ENCODE data around the gene IPO9. TPM values are rescaled to one million over a fixed set of nuclear protein-coding genes. Genes with fewer than 3 reads are reported as not detected.
"Not testable (repeated sequence)": the region's sequence is repeated elsewhere in the genome, so short reads cannot be mapped to it uniquely, and the experiment has no call there.

The IPO9 gene
- total RNA-seq, 1 experiment from 2014 or later, result 38.9 TPM

DNA sequence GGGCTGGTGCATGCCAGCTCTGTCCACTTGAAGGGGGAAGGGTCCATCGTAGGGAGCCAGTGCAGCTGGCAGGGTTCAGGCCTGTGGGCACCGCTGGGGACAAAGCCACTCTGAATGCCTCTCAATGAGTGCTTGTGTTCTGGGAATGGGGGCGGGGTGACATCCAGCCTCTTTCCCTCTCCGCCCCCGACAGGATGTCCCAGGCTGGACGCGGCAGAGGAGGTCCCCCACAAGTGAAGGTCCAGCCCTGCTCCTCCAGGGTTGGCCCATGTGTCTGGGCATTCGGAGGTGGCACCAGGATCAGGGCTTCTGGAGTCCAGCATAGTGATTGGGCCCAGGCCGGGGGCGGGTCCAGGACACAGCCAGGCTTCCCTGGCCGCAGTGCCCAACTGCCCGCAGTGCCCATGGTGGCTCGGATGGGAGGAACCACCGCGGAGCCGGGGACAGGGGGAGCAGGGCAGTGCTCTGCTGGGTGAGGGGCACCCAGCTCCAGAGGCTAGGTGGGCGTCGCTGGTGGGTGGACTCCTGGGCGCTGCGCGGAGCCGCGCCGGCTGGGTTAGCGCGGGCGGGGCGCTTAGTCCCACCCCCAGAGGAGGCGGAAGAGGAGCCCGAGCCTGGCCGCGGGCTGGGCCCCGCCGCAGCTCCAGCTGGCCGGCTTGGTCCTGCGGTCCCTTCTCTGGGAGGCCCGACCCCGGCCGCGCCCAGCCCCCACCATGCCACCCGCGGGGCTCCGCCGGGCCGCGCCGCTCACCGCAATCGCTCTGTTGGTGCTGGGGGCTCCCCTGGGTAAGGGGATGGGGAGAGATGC is 59.5 kb downstream of the IPO9 start, which contains the start of gene SHISA4:
Gene SHISA4 (plus strand): TSS at position 617 of the 808 bp plus-strand sequence. CDS start 97 bp downstream, at position 714.
- DNase-seq (ENCODE audit: low read depth), result peak; percentile 78

DNA sequence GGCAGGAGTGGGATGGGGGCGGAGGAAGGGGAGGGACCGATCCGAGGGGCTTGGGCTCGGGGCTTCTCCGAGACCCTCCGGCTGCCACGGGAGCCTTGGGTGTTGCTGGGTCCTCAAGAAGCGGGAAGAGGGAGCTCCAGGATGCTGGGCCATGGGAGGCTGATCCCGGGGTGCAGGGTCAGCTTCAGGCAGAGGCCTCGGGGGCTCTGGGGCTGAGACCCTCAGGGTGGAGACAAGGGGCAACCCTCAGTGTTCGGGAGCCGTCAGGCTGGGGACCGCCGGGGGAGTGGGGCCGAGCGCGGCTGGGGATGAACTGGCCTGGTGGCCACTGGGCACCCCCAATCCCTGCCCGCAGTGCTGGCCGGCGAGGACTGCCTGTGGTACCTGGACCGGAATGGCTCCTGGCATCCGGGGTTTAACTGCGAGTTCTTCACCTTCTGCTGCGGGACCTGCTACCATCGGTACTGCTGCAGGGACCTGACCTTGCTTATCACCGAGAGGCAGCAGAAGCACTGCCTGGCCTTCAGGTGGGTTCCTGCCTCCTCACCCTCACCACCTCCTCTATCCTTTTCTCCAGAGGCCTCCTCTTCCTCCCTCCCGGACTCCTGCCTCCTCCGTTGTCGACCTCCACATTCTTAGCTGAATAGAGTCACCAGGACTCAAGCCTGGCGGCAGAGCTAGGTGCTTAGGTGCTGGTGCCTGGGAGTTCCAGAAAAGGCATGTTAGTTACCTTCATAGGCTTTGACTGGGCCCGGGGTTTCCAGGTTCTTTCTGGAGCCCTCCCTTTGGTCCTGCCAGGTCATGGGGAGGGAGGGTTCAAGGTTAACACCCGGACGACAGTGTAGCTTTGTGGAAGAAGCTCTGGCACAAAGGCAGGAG is 60.4 kb downstream of the IPO9 start:
- DNase-seq (ENCODE audit: low read depth), result no peak

DNA sequence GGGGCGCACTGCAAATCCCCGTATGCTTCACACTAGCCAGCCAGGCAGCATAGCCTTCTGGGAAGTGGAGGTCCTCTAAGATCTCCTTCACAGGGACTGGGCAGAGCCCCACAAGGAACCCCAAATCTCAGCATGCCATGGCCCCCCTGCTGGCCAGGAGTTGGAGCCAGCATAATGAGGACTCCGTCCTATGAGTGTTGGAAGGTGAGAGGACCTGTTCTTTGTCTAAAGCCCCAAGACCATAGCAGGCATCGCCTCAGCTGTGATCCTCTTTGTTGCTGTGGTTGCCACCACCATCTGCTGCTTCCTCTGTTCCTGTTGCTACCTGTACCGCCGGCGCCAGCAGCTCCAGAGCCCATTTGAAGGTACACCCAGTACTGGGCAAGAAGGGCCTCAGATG is 61.3 kb downstream of the IPO9 start:
- DNase-seq (ENCODE audit: low read depth), result no peak

DNA sequence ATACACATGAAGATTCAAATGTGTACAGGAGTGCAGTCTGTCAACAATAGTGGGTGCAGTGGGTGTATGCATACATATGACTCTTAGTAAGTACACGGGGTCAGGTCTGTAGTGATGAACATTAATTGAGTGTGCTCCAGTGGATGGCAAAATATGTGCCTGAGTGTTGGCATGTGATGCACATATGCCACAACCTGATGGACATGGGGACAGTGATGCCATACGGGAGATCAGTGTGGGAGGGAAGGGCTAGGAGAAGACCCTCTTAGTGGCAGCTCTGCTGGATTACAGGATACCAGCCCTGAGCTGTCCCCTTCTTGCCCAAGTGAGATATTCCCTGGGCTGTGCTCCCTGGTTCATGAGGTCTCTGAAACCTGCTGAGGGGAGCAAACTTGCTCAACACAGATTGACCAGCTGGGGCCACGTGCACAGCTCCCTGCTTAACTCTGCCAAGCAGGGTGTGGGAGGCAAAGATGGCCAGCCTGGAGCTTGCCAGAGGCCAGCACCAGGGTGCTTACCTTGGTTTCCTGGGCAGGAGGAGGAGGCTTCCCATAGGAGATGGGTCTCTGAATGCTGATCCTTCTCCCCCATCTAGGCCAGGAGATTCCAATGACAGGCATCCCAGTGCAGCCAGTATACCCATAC is 62.0 kb downstream of the IPO9 start:
- no peak for DNase-seq (ENCODE audit: low read depth)

DNA sequence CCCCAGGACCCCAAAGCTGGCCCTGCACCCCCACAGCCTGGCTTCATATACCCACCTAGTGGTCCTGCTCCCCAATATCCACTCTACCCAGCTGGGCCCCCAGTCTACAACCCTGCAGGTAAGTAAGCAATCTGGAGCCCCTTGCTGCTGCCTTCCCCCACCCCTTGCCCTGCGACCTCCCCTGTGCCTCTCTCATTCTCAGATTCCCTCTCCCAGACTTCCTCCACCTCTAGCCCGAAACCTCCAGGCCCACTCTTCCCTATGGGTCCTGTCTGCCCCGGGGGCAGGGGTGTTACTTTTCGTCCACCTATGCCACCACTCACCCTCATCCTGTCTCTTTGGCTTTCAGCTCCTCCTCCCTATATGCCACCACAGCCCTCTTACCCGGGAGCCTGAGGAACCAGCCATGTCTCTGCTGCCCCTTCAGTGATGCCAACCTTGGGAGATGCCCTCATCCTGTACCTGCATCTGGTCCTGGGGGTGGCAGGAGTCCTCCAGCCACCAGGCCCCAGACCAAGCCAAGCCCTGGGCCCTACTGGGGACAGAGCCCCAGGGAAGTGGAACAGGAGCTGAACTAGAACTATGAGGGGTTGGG is 62.6 kb downstream of the IPO9 start:
- no peak for DNase-seq (ENCODE audit: low read depth)

DNA sequence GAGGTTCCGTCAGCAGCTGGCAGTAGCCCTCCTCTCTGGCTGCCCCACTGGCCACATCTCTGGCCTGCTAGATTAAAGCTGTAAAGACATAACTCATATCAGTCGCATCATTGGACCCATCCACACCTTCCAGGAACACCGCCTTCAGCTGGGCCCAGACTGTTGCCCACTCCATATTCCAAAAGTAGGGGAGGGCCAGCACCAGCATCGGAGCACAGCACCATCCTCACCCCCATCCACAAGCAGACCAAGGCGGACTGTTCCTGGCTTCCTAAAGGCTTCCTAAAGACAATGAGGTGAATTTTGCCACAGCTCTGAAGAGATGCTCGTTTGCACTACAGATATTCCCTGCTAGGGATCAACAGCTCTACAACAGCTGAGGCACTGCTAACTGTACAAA is 63.3 kb downstream of the IPO9 start:
- no peak for DNase-seq (ENCODE audit: low read depth)

DNA sequence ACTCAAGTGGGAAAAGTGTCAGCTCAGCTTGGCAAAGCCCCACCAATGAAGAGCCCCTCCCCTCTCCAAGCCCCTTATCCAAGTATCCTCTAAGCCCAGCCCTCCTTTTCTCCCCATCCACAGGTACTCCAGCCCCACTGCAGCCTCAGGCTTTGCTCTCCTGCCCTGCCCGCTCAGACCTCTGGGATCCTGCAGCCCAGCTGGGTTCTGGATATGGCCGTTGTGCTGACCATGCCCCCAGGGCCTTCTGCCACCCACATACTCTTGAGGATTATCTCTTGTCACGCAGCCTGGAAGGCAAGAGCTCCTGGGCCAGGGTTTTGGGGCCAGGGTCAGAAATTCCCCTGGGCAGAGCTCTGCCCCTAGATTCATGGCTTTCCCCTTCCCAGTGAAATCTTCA is 64.5 kb downstream of the IPO9 start:
- DNase-seq (ENCODE audit: low read depth), result no peak

DNA sequence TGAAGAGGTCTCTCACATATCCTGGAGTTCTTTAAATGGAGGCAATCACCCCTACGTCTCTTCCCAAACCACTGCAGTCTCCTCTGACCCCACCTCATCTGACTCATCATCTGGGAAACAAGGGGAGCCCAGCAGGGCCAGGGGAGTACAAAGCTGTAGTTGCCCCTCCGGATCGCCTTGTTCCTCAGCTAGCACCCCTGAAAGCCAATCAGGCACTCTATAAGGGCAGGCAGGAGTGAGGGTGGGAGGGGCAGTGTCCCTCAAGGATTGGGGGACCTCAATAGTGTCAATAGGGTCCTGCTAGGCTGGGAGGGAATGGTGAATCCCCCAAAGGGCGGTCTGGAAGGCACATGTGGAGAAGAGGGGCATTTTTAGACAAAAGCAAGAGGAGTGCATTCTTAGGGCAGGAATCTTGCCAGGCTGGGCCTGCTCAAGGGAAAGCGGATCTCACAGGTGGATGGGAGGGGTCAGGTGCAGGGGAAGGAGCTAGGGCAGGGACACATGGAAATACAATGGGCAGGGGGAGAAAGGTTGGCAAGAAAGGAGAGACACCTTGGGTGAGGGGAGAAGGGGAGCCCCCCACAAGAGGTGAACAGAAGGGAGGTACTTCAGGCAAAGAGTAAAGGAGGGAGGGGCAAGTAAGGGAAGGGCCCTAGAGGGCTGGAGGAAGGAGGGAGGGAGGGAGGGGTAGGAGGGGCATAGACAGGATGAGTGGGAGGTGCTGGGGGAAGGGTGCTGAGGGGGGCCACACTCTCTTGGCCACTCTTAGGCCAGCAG is 65.6 kb downstream of the IPO9 start:
- no peak for DNase-seq (ENCODE audit: low read depth)

DNA sequence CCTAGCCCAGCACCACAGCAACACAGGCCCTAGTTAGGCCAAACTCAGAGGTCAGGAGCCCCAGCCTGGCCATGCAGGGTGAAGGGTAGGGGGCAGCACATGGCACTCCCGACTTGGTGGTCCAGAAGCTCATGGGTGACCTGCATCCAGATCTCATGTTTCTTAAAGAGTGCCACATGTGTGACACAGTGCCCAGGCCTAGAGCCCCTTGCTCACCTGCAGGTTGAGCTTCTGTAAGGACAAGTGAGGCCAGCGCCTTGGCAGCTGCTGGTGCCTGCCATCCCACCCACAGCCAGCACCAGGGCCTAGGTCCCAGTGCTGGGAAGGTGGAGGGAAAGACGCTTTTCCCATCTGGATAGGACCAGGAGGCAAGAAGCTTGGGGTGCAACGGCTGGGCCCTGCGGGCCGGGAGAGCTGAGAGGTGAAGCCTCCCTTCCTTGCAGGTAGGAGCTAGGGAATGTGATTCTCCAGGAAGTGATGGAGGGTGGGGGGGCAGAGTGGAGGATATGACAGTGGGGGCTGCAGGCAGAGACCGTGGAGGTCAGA is 66.2 kb downstream of the IPO9 start:
- no peak for DNase-seq (ENCODE audit: low read depth)

DNA sequence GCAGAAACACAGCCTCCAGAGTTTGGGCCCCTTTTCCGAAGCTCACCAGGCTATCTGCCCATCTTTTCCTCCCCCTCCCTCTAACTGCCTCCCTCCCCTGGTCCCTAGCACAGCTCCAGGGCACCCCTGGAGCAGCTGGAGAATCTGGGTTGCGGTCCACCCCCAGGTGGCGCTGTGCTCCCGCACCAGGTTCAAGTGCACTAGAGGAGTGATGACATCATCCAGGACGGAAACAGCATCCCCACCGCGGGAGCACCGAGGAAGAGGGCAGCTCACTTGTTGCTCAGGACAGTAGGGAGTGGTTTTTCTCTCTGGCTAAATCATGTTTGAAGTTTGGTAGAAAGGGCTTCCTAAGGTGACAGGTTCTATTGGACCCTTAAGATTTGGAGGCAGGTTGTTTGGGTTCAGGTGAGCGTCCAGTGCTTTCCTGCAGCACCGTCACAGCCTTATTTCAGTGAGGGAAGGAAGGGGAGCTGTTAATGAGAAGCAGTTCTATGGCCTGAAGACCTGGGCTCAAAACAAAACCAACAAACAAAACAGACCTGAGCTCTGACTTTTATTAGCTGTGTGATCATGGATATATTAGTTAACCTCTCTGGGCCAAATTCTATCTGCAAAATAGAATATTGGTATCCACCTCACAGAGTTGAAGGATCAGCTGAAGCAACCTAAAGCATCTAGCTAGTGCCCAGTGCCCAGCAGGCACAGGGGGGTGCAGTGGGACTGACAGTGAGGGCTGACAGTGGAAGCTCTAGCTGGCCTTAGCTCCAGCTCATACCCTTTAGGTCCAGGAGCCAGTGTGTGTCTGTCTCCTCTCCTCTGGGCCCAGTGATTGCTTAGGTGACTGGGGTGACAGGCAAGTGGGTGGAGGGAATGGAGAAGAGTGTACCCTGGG is 67.2 kb downstream of the IPO9 start:
- DNase-seq (ENCODE audit: low read depth), result peak; percentile 84

DNA sequence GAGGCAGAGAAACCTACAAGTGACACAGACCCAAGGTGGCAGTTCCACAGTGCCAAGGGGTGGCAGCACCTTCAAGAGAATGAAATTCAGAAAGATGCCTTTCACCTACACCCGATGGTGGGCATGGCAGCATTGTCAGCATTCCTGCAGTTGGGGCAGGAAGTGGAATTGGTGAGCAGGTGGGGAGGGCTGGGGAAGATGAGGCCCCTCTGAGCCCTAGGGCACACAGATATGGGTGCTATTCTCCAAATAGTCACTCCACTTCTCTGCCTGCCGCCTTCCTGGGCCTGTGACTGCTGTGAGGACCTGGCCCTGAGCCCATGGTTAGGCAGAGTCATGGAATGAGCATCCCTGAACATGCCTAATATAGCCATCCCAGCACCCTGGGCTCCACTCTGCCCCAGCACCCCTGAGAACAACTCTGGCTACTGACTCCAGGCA is 68.0 kb downstream of the IPO9 start:
- no peak for DNase-seq (ENCODE audit: low read depth)

DNA sequence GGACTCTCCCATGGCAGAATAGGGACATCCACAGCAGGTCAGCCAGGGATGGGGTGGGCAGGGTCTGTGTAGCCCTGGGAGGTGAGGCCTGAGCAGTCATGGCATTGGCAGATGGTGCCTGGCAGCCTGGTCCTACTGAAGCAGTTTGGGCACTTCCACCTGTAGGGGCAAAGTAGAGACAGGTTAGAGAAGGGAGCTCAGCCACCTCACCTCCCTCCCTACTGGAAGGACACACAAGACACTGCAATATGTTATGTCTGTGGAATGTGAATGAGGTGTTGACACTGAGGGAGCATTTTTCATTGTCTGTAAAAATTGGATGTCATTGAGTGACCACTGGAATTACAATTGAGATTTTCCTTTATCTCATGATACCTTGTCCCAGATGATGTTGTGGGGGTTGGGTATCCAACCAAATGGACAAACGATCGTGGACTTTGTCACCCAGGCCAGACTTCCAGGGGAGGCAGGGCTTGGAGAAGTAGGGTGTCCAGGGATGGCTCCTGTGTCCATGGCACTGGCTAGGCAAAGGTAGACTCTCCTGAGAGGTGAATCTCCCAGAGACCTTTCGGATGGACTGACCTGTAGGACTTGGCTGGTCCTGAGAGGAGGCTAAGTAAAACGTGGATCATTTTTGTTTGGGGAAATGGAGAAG is 69.4 kb downstream of the IPO9 start:
- no peak for DNase-seq (ENCODE audit: low read depth)

DNA sequence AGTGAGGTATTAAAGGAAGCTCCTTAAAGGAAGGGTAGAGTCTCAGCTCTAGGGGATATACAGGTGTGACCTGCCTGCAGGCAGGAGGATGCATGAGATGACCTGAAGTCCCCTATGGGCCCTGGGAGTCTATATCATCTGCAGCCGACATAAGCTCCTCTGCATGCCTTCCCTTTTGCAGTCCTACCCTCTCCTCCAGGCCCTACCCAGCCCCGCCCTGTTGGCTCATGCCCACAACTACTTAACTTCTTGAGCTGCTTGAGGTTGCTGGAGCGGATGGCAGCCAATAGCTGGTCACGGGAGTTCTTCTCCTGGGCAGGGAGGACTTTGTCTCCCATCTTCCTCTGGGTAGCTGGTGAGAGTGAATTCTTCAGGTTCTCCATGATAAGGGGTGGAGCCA is 70.0 kb downstream of the IPO9 start:
- DNase-seq (ENCODE audit: low read depth), result no peak

DNA sequence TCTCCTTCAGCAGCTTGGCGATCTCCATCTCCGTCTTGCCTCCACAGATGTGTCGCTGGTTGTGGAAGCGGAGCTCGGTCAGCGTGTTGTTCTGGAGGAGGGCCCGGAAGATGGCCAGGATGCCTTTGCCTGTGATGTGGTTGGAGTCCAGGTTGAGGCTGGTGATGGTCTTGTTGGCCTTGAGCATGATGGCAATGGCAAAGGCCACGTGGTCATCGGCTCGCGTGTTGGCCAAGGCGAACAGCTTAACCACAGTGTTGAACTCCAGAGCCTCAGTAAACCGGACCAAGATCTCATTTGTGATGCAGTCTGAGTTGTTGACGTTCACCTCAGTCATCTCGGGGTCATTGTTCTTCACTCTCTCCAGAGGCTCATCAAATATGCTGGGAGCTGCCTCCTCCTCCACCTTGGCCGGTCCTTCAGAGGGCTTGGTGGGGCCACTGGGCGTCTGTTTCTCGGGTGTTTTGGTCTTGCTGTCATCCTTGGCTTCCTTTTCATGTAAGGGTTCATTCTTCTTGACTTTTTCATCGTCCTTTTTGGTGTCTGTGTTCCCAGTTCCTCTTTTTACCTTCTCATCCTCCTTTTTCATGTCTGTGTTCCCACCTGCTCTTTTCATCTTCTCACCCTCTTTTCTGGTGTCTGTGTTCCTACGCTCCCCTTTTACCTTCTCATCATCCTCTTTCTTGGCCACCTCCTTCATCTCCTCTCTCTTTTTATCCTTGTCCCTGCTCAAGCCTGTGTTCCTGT is 70.9 kb downstream of the IPO9 start:
- DNase-seq (ENCODE audit: low read depth), result no peak

DNA sequence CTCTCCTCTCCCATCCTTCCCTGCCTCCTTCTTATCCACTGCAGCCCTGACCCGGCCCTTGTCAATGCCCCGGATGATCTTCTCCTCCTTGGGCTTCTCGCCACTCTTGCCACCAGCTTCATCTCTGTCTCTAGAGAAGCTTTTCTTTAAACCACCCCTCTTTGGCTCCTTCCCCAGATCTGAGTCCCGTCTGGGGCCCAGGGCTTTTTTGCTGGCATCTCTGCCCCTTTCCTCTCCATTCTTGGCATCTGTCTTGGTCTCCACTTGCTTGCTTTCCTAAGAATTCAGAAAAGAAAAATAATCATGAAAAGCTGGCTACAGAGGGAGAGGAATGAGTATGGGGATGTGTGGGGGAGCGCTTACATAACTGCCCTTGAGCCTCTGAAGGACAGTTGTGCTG is 71.5 kb downstream of the IPO9 start:
- DNase-seq (ENCODE audit: low read depth), result no peak

DNA sequence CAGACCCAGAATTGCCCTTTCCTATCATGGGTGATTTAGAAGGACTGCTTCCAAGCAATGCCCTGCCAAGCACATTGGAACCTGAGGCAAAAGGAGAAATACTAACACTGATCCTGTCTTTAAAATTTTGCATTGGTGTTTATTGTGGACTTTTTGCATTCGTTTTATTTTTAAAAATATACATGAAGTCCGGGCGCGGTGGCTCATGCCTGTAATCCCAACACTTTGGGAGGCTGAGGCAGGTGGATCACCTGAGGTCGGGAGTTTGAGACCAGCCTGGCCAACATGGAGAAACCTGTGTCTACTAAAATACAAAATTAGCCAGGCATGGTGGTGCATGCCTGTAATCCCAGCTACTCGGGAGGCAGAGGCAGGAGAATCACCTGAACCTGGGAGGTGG is 72.1 kb downstream of the IPO9 start:
- not testable (repeated sequence) for DNase-seq (ENCODE audit: low read depth)

DNA sequence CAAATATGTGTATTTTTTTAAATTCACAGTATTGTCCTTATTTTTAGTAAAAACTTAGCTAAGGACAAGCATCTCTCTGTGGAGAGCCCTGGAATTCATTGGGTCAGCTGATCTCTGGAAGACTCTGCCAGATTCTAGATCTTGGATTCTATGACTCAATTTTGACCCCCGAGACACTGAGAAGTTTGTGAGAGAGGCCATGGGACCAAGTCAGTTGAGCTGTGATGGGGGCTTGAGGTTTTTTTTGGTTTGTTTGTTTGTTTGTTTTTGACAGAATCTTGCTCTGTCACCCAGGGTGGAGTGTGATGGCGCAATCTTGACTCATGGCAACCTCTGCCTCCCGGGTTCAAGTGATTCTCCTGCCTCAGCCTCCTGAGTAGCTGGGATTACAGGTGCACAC is 73.2 kb downstream of the IPO9 start:
- no peak for DNase-seq (ENCODE audit: low read depth)

DNA sequence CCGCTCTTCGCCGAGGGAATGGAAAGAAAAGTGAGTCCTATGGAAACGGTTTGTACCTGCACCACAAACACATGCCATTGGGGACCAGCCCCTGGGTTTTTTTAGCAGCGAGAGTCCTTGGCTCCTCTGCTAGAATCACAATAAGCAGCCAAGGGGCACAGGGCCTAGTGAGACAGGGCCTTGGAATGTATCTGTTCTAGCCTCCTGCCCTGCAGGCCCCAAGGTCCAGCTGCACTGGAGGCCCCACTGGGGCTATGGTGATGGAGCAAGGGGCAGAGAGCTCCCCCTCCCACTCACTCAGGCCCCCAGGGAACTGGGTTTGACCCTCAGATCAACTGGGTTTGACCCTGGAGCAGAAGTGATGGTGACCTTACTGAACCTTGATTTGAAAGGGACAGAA is 74.2 kb downstream of the IPO9 start:
- DNase-seq (ENCODE audit: low read depth), result no peak

Measured in HT1080 (cell line).